Measurements from ENCODE around the gene ZBTB38.

- TF ChIP-seq NFKB2 (CRISPR knock-in tag; IDR thresholded peaks at IDR 0.05; ENCODE audit: borderline replicate concordance) (no peak), ZNF883 (CRISPR knock-in tag; IDR thresholded peaks at IDR 0.05; ENCODE audit: not compliant biosample characterization) (no peak), ETS1 (CRISPR knock-in tag; IDR thresholded peaks at IDR 0.05) (no peak), CTCF (CRISPR knock-in tag; IDR thresholded peaks at IDR 0.05) (no peak), CCAR2 (optimal IDR thresholded peaks at IDR 0.05; ENCODE audit: low read depth, low read length) (no peak), TAF1 (CRISPR knock-in tag; IDR thresholded peaks at IDR 0.05) (no peak), SMC3 (IDR thresholded peaks at IDR 0.05; ENCODE audit: low read length) (no peak), JDP2 (CRISPR knock-in tag; IDR thresholded peaks at IDR 0.05; ENCODE audit: borderline replicate concordance) (no peak), ZNF263 (CRISPR knock-in tag; IDR thresholded peaks at IDR 0.05) (no peak)
- TF ChIP-seq, protein P1, sequence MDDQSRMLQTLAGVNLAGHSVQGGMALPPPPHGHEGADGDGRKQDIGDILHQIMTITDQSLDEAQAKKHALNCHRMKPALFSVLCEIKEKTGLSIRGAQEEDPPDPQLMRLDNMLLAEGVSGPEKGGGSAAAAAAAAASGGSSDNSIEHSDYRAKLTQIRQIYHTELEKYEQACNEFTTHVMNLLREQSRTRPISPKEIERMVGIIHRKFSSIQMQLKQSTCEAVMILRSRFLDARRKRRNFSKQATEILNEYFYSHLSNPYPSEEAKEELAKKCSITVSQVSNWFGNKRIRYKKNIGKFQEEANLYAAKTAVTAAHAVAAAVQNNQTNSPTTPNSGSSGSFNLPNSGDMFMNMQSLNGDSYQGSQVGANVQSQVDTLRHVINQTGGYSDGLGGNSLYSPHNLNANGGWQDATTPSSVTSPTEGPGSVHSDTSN (CRISPR knock-in tag; IDR thresholded peaks at IDR 0.05; ENCODE audit: borderline replicate concordance) = no peak
Observed at GRCh38 chr3:141355242-141355641, 13.1 kb upstream of the ZBTB38 start.

Data from HepG2 (cell line).